GM12872 (cell line): ENCODE results near the gene HK3.

Source experiments
- TF ChIP-seq, protein P1 (sequence below): IDR thresholded peaks from 3 replicates; pipeline ENCODE4 v1.5.1; 2011; ENCODE audit warnings: low read depth, mild to moderate bottlenecking, low read length, moderate library complexity; ENCODE audit not compliant: insufficient read depth

The HK3 gene

DNA sequence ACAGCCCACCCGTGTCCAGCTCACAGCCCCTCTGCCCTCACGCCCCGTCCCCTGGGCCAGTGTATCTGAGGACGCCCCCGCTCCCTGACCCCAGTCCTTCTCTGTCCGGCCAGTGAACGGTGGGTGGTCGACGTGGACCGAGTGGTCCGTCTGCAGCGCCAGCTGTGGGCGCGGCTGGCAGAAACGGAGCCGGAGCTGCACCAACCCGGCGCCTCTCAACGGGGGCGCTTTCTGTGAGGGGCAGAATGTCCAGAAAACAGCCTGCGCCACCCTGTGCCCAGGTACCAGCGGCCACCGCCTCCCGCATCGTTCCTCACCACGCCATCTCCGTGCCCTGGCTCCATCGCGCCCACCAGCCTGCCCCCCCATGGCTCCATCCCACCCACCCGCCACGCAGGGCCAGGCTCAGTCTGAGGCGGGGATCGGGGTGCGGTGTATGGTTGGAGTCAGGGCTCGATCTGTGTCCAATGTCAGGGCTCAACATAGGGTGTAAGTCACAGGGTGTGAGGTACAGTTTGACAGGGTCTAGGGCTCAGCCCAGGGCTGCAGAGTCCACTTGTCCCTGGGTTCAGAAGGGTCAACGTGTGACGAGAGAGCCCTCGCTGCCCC lies 29.5 kb downstream of the HK3 start:
- TF ChIP-seq, protein P1, sequence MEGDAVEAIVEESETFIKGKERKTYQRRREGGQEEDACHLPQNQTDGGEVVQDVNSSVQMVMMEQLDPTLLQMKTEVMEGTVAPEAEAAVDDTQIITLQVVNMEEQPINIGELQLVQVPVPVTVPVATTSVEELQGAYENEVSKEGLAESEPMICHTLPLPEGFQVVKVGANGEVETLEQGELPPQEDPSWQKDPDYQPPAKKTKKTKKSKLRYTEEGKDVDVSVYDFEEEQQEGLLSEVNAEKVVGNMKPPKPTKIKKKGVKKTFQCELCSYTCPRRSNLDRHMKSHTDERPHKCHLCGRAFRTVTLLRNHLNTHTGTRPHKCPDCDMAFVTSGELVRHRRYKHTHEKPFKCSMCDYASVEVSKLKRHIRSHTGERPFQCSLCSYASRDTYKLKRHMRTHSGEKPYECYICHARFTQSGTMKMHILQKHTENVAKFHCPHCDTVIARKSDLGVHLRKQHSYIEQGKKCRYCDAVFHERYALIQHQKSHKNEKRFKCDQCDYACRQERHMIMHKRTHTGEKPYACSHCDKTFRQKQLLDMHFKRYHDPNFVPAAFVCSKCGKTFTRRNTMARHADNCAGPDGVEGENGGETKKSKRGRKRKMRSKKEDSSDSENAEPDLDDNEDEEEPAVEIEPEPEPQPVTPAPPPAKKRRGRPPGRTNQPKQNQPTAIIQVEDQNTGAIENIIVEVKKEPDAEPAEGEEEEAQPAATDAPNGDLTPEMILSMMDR: no peak

DNA sequence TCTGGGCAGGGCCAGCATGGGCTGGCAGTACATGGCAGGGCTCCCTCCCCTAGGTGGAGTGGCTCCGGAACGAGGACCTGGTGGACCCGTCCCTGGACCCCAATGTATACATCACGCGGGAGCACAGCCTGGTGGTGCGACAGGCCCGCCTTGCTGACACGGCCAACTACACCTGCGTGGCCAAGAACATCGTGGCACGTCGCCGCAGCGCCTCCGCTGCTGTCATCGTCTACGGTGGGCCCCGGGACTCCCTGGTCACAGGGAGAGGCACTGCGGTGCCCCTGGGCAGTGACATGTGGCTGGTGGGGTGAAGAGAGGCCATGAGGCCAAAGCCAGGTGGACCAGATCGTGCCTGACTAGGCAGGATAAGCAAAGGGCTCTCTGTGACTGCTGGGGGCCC lies 30.4 kb downstream of the HK3 start:
- TF ChIP-seq, protein P1: no peak

DNA sequence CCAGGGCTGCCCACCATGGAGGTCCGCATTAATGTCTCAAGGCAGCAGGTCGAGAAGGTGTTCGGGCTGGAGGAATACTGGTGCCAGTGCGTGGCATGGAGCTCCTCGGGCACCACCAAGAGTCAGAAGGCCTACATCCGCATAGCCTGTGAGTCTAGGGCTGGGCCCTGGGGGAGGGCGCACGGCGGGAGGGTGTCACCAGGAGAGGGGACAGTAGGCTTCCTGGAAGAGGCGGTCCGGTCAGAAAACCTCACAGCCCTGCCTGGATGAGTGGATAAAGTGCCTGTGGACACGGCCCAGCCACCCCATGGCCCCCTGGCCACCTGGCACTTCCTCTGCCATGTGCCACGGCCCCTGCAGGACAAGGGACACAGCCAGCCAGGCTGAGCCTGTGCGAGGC lies 31.0 kb downstream of the HK3 start:
- TF ChIP-seq, protein P1: no peak

DNA sequence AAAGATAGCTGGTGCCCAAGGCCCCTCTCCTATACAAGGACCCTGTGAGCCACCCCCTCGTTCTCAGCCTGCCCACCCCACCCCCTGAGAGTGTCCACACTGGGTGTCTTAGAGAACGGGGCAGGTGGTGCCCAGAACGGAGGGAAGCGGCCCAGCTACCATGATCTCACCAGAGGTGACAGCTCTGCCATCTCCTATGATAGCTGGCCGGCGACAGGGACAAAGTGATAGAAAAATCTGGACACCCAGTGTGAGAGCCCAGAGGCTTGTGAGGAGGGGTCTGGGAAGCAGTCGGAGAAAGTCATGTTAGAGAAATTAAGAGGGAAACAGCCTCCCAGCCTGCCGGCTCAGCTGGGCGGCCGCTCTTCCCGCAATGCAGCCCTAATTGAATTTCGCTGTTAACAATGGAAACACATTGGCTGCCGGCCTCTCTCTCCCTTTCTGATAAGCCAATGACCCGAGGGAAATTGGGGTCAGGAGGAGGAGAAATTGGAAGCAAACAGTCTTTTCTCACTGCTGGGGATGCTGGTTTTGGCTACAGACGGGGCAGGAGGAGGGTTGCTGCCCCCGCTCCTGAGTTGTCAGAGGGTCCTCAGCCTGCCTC lies 32.3 kb downstream of the HK3 start:
- TF ChIP-seq, protein P1: no peak

GRCh38 chr5:176865964-176866363 lies 33.2 kb downstream of the HK3 start:
- TF ChIP-seq, protein P1: no peak

DNA sequence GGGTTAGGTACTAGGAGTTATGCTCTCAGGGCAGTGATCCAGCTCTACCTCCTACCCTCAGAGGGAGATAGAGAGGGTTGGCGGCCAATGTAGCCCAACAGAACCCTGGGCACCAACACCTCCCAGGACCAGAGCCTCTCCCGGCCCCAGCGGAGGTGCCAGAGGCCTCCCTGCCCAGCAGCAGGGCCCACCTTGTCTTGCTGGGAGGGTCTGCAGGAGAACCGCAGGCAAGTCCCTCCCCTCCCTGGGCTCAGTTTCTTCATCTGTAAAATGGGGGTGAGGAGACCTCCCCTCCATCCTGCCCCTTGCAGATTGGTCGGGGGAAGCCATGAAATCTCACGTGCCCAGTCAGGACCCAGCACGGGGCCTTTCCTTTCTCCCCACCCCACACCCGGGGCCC lies 34.4 kb downstream of the HK3 start:
- TF ChIP-seq, protein P1: no peak

GRCh38 chr5:176863765-176864098 lies 35.4 kb downstream of the HK3 start:
- TF ChIP-seq, protein P1: no peak
